SK-N-SH treated with all-trans-retinoic acid at 6 μM for 48 hours (cell line): ENCODE data around the gene TOR2A.

Source experiments
- CREB5 ChIP-seq: fragments of 250-450 bp; sonication (Bioruptor Pico); IDR thresholded peaks from 2 replicates; pipeline ENCODE4 v1.5.1; 2020; ENCODE audit warnings: low read depth, mild to moderate bottlenecking, moderate library complexity
- CSDC2 ChIP-seq: fragments of 250-450 bp; sonication (Bioruptor Pico); IDR thresholded peaks from 2 replicates; pipeline ENCODE4 v1.5.0; 2020; ENCODE audit warnings: mild to moderate bottlenecking, moderate library complexity
- GLIS3 ChIP-seq: fragments of 250-450 bp; sonication (Bioruptor Pico); IDR thresholded peaks from 2 replicates; pipeline ENCODE4 v1.5.0; 2020; ENCODE audit warnings: mild to moderate bottlenecking, moderate library complexity
- OSR1 ChIP-seq: fragments of 250-450 bp; sonication (Bioruptor Pico); IDR thresholded peaks from 2 replicates; pipeline ENCODE4 v1.8.0; 2022; ENCODE audit warnings: moderate library complexity, mild to moderate bottlenecking, inconsistent platforms
- PATZ1 ChIP-seq: fragments of 250-450 bp; sonication (Bioruptor Pico); IDR thresholded peaks from 2 replicates; pipeline ENCODE4 v1.8.0; 2020; ENCODE audit warnings: mild to moderate bottlenecking, moderate library complexity, borderline replicate concordance
- TCF4 ChIP-seq: fragments of 250-450 bp; sonication (Bioruptor Pico); IDR thresholded peaks from 2 replicates; pipeline ENCODE4 v1.8.0; 2021; ENCODE audit warnings: mild to moderate bottlenecking, moderate library complexity, borderline replicate concordance
- ZNF565 ChIP-seq: fragments of 450-650 bp; formaldehyde crosslinking; conservative IDR thresholded peaks from 2 replicates; pipeline ENCODE4 v1.5.0; 2020; ENCODE audit warnings: low read depth, mild to moderate bottlenecking, moderate library complexity
- ZNF8 ChIP-seq: fragments of 450-650 bp; formaldehyde crosslinking; IDR thresholded peaks from 2 replicates; pipeline ENCODE4 v1.5.0; 2020; ENCODE audit warnings: mild to moderate bottlenecking, moderate library complexity

- TF ChIP-seq TCF4 (no peak), PATZ1 (no peak), GLIS3 (CRISPR knock-in tag) (no peak), CSDC2 (no peak), ZNF8 (CRISPR knock-in tag) (no peak), CREB5 (no peak), OSR1 (CRISPR knock-in tag) (no peak), ZNF565 (CRISPR knock-in tag) (no peak)
Observed at GRCh38 chr9:127726871-127727270, 8.2 kb downstream of the TOR2A start.
